Loucy (cell line): Measurements from ENCODE around the gene RAD51B.

ENCODE experiments used
- H2AFZ ChIP-seq: fragments of 200-600 bp; sonication (generic); 2 replicates; pipeline ENCODE4 v1.6.0; 2016; ENCODE audit warnings: antibody characterized with exemption, mild to moderate bottlenecking, low read length, moderate library complexity
- H3F3A ChIP-seq: fragments of 200-600 bp; 2 replicates; pipeline ENCODE4 v1.6.0; 2016; ENCODE audit warnings: antibody characterized with exemption, low read depth, mild to moderate bottlenecking
- H3K27me3 ChIP-seq: fragments of 200-600 bp; sonication (generic); 2 replicates; pipeline ENCODE4 v1.6.1; 2014; ENCODE audit warnings: low read length, mild to moderate bottlenecking; ENCODE audit not compliant: insufficient read depth, poor library complexity, severe bottlenecking
- H3K36me3 ChIP-seq: fragments of 200-600 bp; sonication (generic); 2 replicates; pipeline ENCODE4 v1.6.1; 2016; ENCODE audit warnings: low read length; ENCODE audit not compliant: insufficient read depth
- H3K4me1 ChIP-seq: fragments of 200-600 bp; sonication (generic); 2 replicates; pipeline ENCODE4 v1.5.1; 2014; ENCODE audit warnings: low read length, mild to moderate bottlenecking; ENCODE audit not compliant: insufficient read depth, poor library complexity, severe bottlenecking
- H3K4me2 ChIP-seq: fragments of 200-600 bp; sonication (generic); 2 replicates; pipeline ENCODE4 v1.6.0; 2014; ENCODE audit warnings: antibody characterized with exemption, low read length, low read depth, mild to moderate bottlenecking; ENCODE audit not compliant: poor library complexity, severe bottlenecking
- H3K4me3 ChIP-seq: fragments of 200-600 bp; sonication (generic); 2 replicates; pipeline ENCODE4 v1.5.1; 2014; ENCODE audit warnings: low read length, mild to moderate bottlenecking, mixed read lengths; ENCODE audit not compliant: poor library complexity, severe bottlenecking
- H3K79me2 ChIP-seq: fragments of 200-600 bp; sonication (generic); 2 replicates; pipeline ENCODE4 v1.6.1; 2014; ENCODE audit warnings: low read length; ENCODE audit not compliant: insufficient read depth
- H3K9ac ChIP-seq: fragments of 200-600 bp; sonication (generic); 2 replicates; pipeline ENCODE4 v1.6.0; 2014; ENCODE audit warnings: mild to moderate bottlenecking, low read depth, low read length, moderate library complexity; ENCODE audit not compliant: poor library complexity, severe bottlenecking
- H3K9me2 ChIP-seq: fragments of 200-600 bp; sonication (generic); replicated peaks from 2 replicates; pipeline ENCODE4 v1.6.1; 2016; ENCODE audit warnings: low read depth, low read length, mixed read lengths
- H3K9me3 ChIP-seq: fragments of 200-600 bp; sonication (generic); 2 replicates; pipeline ENCODE4 v1.6.1; 2014; ENCODE audit warnings: mild to moderate bottlenecking, antibody characterized with exemption, low read length, low read depth; ENCODE audit not compliant: insufficient read depth
- H4K20me1 ChIP-seq: fragments of 200-600 bp; sonication (generic); 2 replicates; pipeline ENCODE4 v1.6.0; 2014; ENCODE audit warnings: antibody characterized with exemption, low read length, mild to moderate bottlenecking; ENCODE audit not compliant: insufficient read depth, poor library complexity, severe bottlenecking
- EZH2phosphoT487 ChIP-seq: fragments of 200-600 bp; IDR thresholded peaks from 2 replicates; pipeline ENCODE4 v1.6.1; 2018; ENCODE audit warnings: antibody characterized with exemption, mild to moderate bottlenecking, moderate library complexity, borderline replicate concordance
- TF ChIP-seq, protein P1 (sequence below): fragments of 200-600 bp; sonication (generic); conservative IDR thresholded peaks from 2 replicates; pipeline ENCODE4 v1.5.1; 2014; ENCODE audit warnings: mild to moderate bottlenecking, antibody characterized with exemption, low read length

RAD51B gene

DNA sequence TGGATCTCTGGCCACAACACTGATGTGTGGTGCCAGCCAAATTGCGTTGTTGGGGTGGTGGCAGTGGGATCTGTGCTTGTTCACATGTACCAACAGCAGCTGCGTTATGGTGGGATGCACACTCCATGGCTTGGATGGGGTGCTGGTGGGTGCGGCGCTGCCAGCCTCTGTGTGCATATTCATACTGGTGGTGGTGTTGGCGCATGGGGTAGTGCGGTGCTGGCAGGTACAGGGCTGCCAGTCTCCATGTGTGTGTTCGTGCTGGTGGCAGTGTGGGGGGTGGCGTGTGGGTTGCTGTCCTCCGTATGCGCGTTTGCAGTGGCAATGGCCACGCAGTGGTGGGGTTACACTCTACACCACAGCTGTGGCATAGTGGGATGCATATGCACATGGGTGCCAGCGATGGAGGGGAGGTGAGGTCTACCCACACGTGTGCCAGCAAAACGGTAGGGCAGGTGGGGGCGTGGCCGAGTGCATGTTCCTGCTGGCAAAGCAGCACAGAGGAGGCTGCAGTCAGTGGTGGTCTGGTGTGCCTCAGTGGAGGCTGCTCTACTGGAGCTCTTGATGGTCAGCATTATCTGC is 26.5 kb downstream of the RAD51B start:
- no peaks in the 10 kb centered on the region for H3K9me2 ChIP-seq
- H3K79me2 ChIP-seq = peaks cover 14% of the 10 kb centered on the region; the same call in 1 of the 2 replicates
- no peaks in the 10 kb centered on the region for H4K20me1 ChIP-seq
- H3K4me1 ChIP-seq = peaks cover 2% of the 10 kb centered on the region
- no peak overlapping the region for H3K4me3 ChIP-seq
- H3K9me3 ChIP-seq = peaks cover 13% of the 10 kb centered on the region; the same call in 1 of the 2 replicates
- no peak overlapping the region for H3K4me2 ChIP-seq
- H2AFZ ChIP-seq = no peak overlapping the region
- H3K9ac ChIP-seq = no peak overlapping the region
- no peaks in the 10 kb centered on the region for H3K36me3 ChIP-seq
- TF ChIP-seq, protein P1, sequence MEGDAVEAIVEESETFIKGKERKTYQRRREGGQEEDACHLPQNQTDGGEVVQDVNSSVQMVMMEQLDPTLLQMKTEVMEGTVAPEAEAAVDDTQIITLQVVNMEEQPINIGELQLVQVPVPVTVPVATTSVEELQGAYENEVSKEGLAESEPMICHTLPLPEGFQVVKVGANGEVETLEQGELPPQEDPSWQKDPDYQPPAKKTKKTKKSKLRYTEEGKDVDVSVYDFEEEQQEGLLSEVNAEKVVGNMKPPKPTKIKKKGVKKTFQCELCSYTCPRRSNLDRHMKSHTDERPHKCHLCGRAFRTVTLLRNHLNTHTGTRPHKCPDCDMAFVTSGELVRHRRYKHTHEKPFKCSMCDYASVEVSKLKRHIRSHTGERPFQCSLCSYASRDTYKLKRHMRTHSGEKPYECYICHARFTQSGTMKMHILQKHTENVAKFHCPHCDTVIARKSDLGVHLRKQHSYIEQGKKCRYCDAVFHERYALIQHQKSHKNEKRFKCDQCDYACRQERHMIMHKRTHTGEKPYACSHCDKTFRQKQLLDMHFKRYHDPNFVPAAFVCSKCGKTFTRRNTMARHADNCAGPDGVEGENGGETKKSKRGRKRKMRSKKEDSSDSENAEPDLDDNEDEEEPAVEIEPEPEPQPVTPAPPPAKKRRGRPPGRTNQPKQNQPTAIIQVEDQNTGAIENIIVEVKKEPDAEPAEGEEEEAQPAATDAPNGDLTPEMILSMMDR = no peak
- no peak for TF ChIP-seq EZH2phosphoT487
- H3K27me3 ChIP-seq = no peaks in the 10 kb centered on the region
- no peaks in the 10 kb centered on the region for H3F3A ChIP-seq

DNA sequence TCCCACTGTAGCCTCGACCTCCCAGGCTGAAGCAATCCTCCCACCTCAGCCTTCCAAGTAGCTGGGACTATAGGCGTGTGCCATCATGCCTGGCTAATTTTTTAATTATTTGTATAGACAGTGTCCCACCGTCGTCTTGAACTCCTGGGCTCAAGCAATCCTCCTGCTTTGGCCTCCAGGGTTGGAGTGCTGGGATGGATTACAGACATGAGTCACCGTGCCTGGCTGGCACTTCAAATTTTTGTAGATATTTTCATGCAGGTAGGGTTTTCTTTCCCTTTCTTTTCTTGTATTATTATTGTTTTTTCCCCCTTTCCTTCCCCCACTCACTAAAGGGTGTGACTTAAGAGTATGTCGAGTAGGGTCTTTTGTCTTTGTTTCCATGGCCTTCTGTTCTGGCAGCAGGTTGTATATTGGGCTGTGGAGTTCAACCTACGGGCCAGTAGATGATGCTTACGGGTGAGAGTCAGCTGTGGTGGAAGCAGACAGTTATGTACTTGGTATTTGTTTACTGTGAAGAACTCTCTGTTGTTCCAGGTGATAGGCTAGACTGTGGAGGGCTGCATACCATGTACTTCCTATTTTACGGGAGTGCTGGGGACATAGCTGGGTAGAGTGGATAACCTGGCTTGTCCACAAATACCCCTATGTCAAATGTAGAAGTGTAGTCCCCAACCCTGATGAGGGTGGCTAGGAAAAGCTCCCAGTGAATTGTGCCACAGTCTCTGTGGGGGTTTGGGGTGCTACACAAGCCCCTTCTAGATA is 30.7 kb downstream of the RAD51B start:
- TF ChIP-seq, protein P1 = no peak
- no peak for TF ChIP-seq EZH2phosphoT487

DNA sequence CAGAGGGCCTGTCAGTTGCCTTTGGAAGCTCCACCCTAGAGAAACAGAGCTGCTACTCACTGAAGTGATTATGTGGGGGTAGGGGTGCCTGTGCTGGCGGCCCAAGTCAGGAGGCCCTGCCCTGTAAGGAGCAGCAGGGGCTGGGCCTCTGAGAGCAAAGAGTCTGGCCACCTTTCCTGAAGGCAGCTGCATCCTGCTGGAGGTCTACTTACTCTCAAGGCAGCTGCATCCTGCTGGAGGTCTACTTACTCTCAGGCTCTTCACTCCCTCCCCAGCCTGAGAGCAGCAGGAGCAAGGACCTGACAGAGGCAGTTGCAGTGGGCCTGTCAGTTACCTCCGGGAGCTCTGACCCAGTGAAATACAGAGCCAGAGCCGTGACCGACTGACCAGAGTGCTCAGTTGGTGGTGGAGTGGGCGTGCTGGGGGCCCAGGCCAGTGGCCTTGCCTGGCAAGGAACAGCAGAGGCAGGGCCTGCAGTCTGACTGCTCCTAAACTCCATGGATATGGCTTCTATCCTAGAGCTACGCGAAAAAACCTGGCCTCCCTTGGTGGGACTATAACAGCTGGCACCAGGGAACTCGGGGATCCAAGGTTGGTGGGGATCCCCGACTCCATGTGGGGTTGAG is 32.3 kb downstream of the RAD51B start:
- Histone ChIP-seq H3K36me3 (no peaks in the 10 kb centered on the region), H4K20me1 (no peaks in the 10 kb centered on the region), H3K9me2 (no peaks in the 10 kb centered on the region), H3K9me3 (peaks cover 13% of the 10 kb centered on the region; the same call in 1 of the 2 replicates), H3K4me2 (peak overlapping the region; percentile 9), H3K79me2 (peaks cover 10% of the 10 kb centered on the region; the same call in 1 of the 2 replicates), H3K9ac (peak overlapping the region; percentile 19), H3K27me3 (no peaks in the 10 kb centered on the region), H3K4me3 (no peak overlapping the region), H2AFZ (no peak overlapping the region), H3K4me1 (peaks cover 13% of the 10 kb centered on the region), H3F3A (no peaks in the 10 kb centered on the region)
- no peak for TF ChIP-seq EZH2phosphoT487
- TF ChIP-seq, protein P1 = no peak

More for the DNA sequence above, 30.7 kb downstream of the RAD51B start:
- Histone ChIP-seq H3K9me2 (no peaks in the 10 kb centered on the region), H3K4me2 (no peak overlapping the region), H3K4me3 (no peak overlapping the region), H3K27me3 (no peaks in the 10 kb centered on the region), H3K36me3 (no peaks in the 10 kb centered on the region), H3K9ac (no peak overlapping the region), H3F3A (no peaks in the 10 kb centered on the region), H2AFZ (no peak overlapping the region), H3K79me2 (peaks cover 10% of the 10 kb centered on the region; the same call in 1 of the 2 replicates), H3K4me1 (peaks cover 8% of the 10 kb centered on the region), H3K9me3 (peaks cover 13% of the 10 kb centered on the region; the same call in 1 of the 2 replicates), H4K20me1 (no peaks in the 10 kb centered on the region)
